HepG2 (cell line): ENCODE measurements around the gene SIGLEC6. TPM values are rescaled to one million over a fixed set of nuclear protein-coding genes. Genes with fewer than 3 reads are reported as not detected.

ENCODE experiments used
- ATAC-seq: fragments of 200-7000 bp; cut with Tn5 transposase; 3 replicates; pipeline ENCODE4 v1.9.1; 2020; ENCODE audit warnings: mild to moderate bottlenecking, moderate library complexity
- BruUV-seq: library from RNA; stranded (reverse); fragments of 400-500 nt; replicated peaks from 2 replicates; lab custom pipeline; 2021; lab: Mats Ljungman, UMichigan
- CTCF ChIA-PET: fragments of 300-600 bp; formaldehyde crosslinking; extraction: SDS; loops from one replicate; lab custom pipeline; 2021; ENCODE audit warnings: low total read pairs, inconsistent platforms, low intra/inter-chr PET ratio; lab: Yijun Ruan, JAX
- POLR2A ChIA-PET: fragments of 350-600 bp; sonication (Branson Sonifier 250); formaldehyde crosslinking; loops from one replicate; lab custom pipeline; 2020; ENCODE audit warnings: antibody characterized with exemption, inconsistent platforms; lab: Yijun Ruan, JAX
- DNase-seq: peaks from one replicate; pipeline ENCODE4 v3.0.0-alpha.2; 2015; ENCODE audit warnings: low spot score
- FAIRE-seq: peaks from 3 replicates; lab custom pipeline; 2011; peaks lifted over from hg19 to GRCh38; lab: Jason Lieb, UNC
- H2AFZ ChIP-seq: one replicate; pipeline ENCODE4 v1.6.1; 2011; ENCODE audit warnings: low read length, inconsistent platforms
- H3K27ac ChIP-seq: fragments of 300-600 bp; 3 replicates; pipeline ENCODE4 v1.8.0; 2011; ENCODE audit warnings: mixed run types, mild to moderate bottlenecking, mixed read lengths, low read length, inconsistent platforms; ENCODE audit not compliant: insufficient read depth; ENCODE audit errors: extremely low read length
- H3K27me3 ChIP-seq, 2 experiments: fragments of 200-600 bp in 1 of 2; 2 replicates in 1 of 2; 3 replicates in 1 of 2; pipeline versions ENCODE4 v1.6.0 to v1.8.0; 2011; ENCODE audit warnings: low read length in 2 of 2, mild to moderate bottlenecking in 2 of 2, moderate library complexity in 2 of 2, inconsistent platforms in 1 of 2; ENCODE audit not compliant: insufficient read depth in 2 of 2, control insufficient read depth in 1 of 2
- H3K36me3 ChIP-seq, 2 experiments: fragments of 200-600 bp in 1 of 2; replicated peaks in 1 of 2; 2 replicates in 1 of 2; 3 replicates in 1 of 2; pipeline versions ENCODE4 v1.5.1 to v1.8.0; 2011; ENCODE audit warnings: low read length in 2 of 2, inconsistent platforms in 1 of 2; ENCODE audit not compliant: insufficient read depth in 2 of 2, control insufficient read depth in 1 of 2
- H3K4me1 ChIP-seq: 2 replicates; pipeline ENCODE4 v1.5.1; 2012; ENCODE audit warnings: low read length, inconsistent platforms; ENCODE audit not compliant: insufficient read depth
- H3K4me2 ChIP-seq: 2 replicates; pipeline ENCODE4 v1.6.0; 2011; ENCODE audit warnings: low read depth, low read length, inconsistent platforms
- H3K4me3 ChIP-seq, 3 experiments: fragments of 200-600 bp in 1 of 3; sonication (generic), shearing (Covaris generic) in 1 of 3; replicated peaks in 1 of 3; 2 replicates each; pipeline ENCODE4 v1.5.1; 2011 to 2016; ENCODE audit warnings: low read length in 3 of 3, inconsistent platforms in 2 of 3, low read depth in 2 of 3, mild to moderate bottlenecking in 2 of 3, control low read depth in 1 of 3, mixed read lengths in 1 of 3; ENCODE audit not compliant: insufficient read depth in 1 of 3
- H3K79me2 ChIP-seq: one replicate; pipeline ENCODE4 v1.6.1; 2011; ENCODE audit warnings: low read length, inconsistent platforms; ENCODE audit not compliant: insufficient read depth
- H3K9ac ChIP-seq: 2 replicates; pipeline ENCODE4 v1.6.0; 2011; ENCODE audit warnings: mild to moderate bottlenecking, low read depth, low read length, inconsistent platforms; ENCODE audit not compliant: insufficient read depth
- H3K9me3 ChIP-seq: 2 replicates; pipeline ENCODE4 v1.5.1; 2012; ENCODE audit warnings: mild to moderate bottlenecking, low read length
- H4K20me1 ChIP-seq: 2 replicates; pipeline ENCODE4 v1.6.0; 2011; ENCODE audit warnings: inconsistent platforms, mild to moderate bottlenecking, low read length, moderate library complexity; ENCODE audit not compliant: insufficient read depth
- MEIS1 ChIP-seq: sonication (generic); formaldehyde crosslinking; IDR thresholded peaks from 2 replicates; pipeline ENCODE4 v1.9.0; 2021; ENCODE audit warnings: mild to moderate bottlenecking, missing genetic modification reagents, moderate library complexity, borderline replicate concordance
- NCOA1 ChIP-seq: sonication (generic); formaldehyde crosslinking; IDR thresholded peaks from 2 replicates; pipeline ENCODE4 v1.9.0; 2021; ENCODE audit warnings: missing genetic modification reagents
- RBAK ChIP-seq: sonication (generic); formaldehyde crosslinking; IDR thresholded peaks from 2 replicates; pipeline ENCODE4 v1.5.1; 2020; ENCODE audit warnings: mild to moderate bottlenecking, missing genetic modification reagents
- THYN1 ChIP-seq: sonication (generic); formaldehyde crosslinking; IDR thresholded peaks from 2 replicates; pipeline ENCODE4 v1.8.1; 2023; ENCODE audit warnings: low read depth, mild to moderate bottlenecking, moderate library complexity, missing genetic modification reagents, borderline replicate concordance
- ZNF629 ChIP-seq: sonication (generic); formaldehyde crosslinking; conservative IDR thresholded peaks from 2 replicates; pipeline ENCODE4 v1.5.0; 2020; ENCODE audit warnings: missing genetic modification reagents
- WGBS: methylation state at CpG from one replicate; pipeline ENCODE4 v1.1.6; 2017; ENCODE audit warnings: low lambda C conversion rate; 5-methylcytosine and 5-hydroxymethylcytosine counted together
- in situ Hi-C: cut with HindIII; loops from 2 replicates; pipeline ENCODE4 v1.10.0; 2017; ENCODE audit warnings: low pct_unique_long_range_greater_than_20kb; ENCODE audit not compliant: extremely low pct_ligation_motif_present
- intact Hi-C: fragments of 100-400 bp; cut with micrococcal nuclease; formaldehyde crosslinking; loops from one replicate; pipeline ENCODE4 v1.10.0; 2022; ENCODE audit not compliant: unreplicated experiment
- polyA plus RNA-seq, 8 experiments: library from polyadenylated mRNA; depleted of rRNA in 3 of 8; stranded (reverse) in 7 of 8; unstranded in 1 of 8; fragments of >200 nt; fragmentation: Illumina TruSeq in 4 of 8; extraction: Trizol in 4 of 8; gene quantifications; 2 replicates each; pipeline versions ENCODE4 v1.2.1 to v1.2.3, GENCODE V29; 2011 to 2016; ENCODE audit warnings: low read depth in 4 of 8, missing spikeins in 1 of 8, mixed read lengths in 1 of 8; ENCODE audit not compliant: insufficient read depth in 1 of 8
- total RNA-seq, 5 experiments: library from RNA; depleted of rRNA; stranded (reverse); fragments of >200 nt; fragmentation: Illumina TruSeq; extraction: Trizol; gene quantifications; 2 replicates each; pipeline ENCODE4 v1.2.3, GENCODE V29; 2016; ENCODE audit warnings: low read depth in 1 of 5
- TF ChIP-seq, protein P1 (sequence below): sonication (generic); formaldehyde crosslinking; IDR thresholded peaks from 2 replicates; pipeline ENCODE4 v1.5.1; 2020; ENCODE audit warnings: mild to moderate bottlenecking, missing genetic modification reagents, borderline replicate concordance

The SIGLEC6 gene
- total and polyA plus RNA-seq, 2 of the 13 experiments (the other 11 are each of a cell fraction or from before 2014, with no cell fraction given): not detected

DNA sequence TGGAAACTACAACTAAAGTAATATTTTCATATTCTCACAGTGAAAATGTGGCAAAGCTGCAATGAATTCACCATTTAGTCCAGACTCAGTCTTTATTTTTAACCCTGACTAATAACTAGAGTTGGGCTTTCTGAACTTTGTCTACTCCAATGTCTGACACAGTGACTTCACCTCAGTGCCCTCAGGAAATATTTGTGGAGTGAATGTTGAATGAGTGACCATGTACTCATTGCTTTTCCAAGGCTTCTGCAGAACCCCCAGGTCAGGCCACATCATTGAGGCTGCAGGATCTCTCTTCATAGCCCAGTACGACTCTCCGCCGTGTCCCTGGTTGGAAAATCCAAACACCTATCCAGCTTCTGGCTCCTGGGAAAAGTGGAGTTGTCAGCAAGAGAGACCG, 41.4 kb upstream of the SIGLEC6 start (continued):
- TF ChIP-seq THYN1: no peak
- no peak for TF ChIP-seq MEIS1 (CRISPR knock-in tag)
- TF ChIP-seq RBAK: no peak

DNA sequence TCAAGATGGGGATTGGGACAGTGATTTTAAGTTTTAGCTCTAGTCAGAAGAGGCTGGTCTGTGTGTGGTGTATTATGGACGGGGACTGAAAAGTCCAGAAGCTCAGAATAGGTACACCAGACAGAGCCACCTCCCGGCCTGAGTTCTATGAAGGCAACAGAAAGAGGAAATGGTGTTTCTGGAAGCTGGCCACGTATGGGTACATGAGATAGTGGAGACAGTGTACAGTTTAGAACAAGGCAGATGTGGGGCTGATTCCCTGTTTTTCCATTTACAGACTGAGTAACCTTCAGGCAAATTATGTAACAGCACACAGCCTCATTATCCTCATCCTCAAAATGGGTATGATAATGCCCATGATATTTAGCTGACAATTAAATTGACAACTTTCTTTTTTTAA, 40.9 kb upstream of the SIGLEC6 start:
- no peak for DNase-seq
- Histone ChIP-seq H3K9me3 (no peaks in the 10 kb centered on the region), H3K4me3 (no peak overlapping the region; a peak in 1 of 6 replicates), H3K36me3 (no peaks in the 10 kb centered on the region), H3K9ac (no peak overlapping the region), H3K4me2 (peak overlapping the region; percentile 80; the same call in 1 of the 2 replicates), H2AFZ (no peak overlapping the region), H3K4me1 (peaks cover 9% of the 10 kb centered on the region), H4K20me1 (no peaks in the 10 kb centered on the region), H3K27ac (no peak overlapping the region), H3K79me2 (no peaks in the 10 kb centered on the region), H3K27me3 (no peaks in the 10 kb centered on the region; a peak in 1 of 5 replicates)
- TF ChIP-seq NCOA1 (CRISPR knock-in tag) (no peak), ZNF629 (CRISPR knock-in tag) (0 out of 2 replicates have a peak, but pooled peaks have one; percentile 31)
- TF ChIP-seq, protein P1, sequence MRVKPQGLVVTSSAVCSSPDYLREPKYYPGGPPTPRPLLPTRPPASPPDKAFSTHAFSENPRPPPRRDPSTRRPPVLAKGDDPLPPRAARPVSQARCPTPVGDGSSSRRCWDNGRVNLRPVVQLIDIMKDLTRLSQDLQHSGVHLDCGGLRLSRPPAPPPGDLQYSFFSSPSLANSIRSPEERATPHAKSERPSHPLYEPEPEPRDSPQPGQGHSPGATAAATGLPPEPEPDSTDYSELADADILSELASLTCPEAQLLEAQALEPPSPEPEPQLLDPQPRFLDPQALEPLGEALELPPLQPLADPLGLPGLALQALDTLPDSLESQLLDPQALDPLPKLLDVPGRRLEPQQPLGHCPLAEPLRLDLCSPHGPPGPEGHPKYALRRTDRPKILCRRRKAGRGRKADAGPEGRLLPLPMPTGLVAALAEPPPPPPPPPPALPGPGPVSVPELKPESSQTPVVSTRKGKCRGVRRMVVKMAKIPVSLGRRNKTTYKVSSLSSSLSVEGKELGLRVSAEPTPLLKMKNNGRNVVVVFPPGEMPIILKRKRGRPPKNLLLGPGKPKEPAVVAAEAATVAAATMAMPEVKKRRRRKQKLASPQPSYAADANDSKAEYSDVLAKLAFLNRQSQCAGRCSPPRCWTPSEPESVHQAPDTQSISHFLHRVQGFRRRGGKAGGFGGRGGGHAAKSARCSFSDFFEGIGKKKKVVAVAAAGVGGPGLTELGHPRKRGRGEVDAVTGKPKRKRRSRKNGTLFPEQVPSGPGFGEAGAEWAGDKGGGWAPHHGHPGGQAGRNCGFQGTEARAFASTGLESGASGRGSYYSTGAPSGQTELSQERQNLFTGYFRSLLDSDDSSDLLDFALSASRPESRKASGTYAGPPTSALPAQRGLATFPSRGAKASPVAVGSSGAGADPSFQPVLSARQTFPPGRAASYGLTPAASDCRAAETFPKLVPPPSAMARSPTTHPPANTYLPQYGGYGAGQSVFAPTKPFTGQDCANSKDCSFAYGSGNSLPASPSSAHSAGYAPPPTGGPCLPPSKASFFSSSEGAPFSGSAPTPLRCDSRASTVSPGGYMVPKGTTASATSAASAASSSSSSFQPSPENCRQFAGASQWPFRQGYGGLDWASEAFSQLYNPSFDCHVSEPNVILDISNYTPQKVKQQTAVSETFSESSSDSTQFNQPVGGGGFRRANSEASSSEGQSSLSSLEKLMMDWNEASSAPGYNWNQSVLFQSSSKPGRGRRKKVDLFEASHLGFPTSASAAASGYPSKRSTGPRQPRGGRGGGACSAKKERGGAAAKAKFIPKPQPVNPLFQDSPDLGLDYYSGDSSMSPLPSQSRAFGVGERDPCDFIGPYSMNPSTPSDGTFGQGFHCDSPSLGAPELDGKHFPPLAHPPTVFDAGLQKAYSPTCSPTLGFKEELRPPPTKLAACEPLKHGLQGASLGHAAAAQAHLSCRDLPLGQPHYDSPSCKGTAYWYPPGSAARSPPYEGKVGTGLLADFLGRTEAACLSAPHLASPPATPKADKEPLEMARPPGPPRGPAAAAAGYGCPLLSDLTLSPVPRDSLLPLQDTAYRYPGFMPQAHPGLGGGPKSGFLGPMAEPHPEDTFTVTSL: no peak
- 46% methylated on average over 3 of the region's 3 CpGs for WGBS
- FAIRE-seq: no peak
- intact Hi-C loops: no loop called here
- in situ Hi-C loops: no loop called here
- no peak for ATAC-seq
- POLR2A ChIA-PET: no interaction called here
- no TSS peak for BruUV-seq
- CTCF ChIA-PET: no interaction called here
